Measurements from ENCODE around the gene MAP2K2. TPM values are rescaled to one million over a fixed set of nuclear protein-coding genes. Genes with fewer than 3 reads are reported as not detected.
A peak's percentile ranks its signal among the peaks of the same experiment; 100 is the strongest.

Gene MAP2K2
- total and polyA plus RNA-seq, 12 donors, result 81.5 to 369 (median 145) TPM

GRCh38 chr19:4061178-4061682 lies 62.7 kb downstream of the MAP2K2 start:
- Histone ChIP-seq H3K27ac (peak overlapping the region; percentile 73 to 98 (median 93)), H3K9me3 (replicated peaks in 1 of 3) (no peaks in the 10 kb centered on the region), H3K36me3 (replicated peaks in 1 of 2) (no peaks in the 10 kb centered on the region), H3K4me3 (peak overlapping the region in 1 of 4 donors; percentile 57), H3K4me1 (replicated peaks in 1 of 2) (peaks cover 68 to 70% of the 10 kb centered on the region in 2 donors), H3K27me3 (no peaks in the 10 kb centered on the region)
- TF ChIP-seq CTCF (IDR thresholded peaks at IDR 0.05), result no peak
- no peak for TF ChIP-seq POLR2A (IDR thresholded peaks at IDR 0.05)
- 15 to 33% (median 23%) methylated on average over 1 to 23 of the region's 23 CpGs for WGBS, 4 donors
- intact Hi-C loops (cut with DNase I), result loop anchor here in 1 of 2 donors (5.0 kb wide), 1 partner anchor 49 kb away; no protein-coding TSS in a partner anchor
- peak; percentile 78 to 94 (median 90) for DNase-seq

- Histone ChIP-seq H3K36me3 (replicated peaks in 1 of 2) (no peaks in the 10 kb centered on the region), H3K4me3 (peak overlapping the region in 1 of 4 donors; percentile 57), H3K27ac (peak overlapping the region; percentile 73 to 98 (median 93)), H3K4me1 (replicated peaks in 1 of 2) (peaks cover 68 to 70% of the 10 kb centered on the region in 2 donors), H3K27me3 (no peaks in the 10 kb centered on the region), H3K9me3 (replicated peaks in 1 of 3) (no peaks in the 10 kb centered on the region)
- no peak for DNase-seq
- intact Hi-C loops (cut with DNase I), result loop anchor here in 1 of 2 donors (5.0 kb wide), 1 partner anchor 48 kb away; no protein-coding TSS in a partner anchor
- WGBS, 4 donors, result 40 to 43% (median 42%) methylated on average over 1 to 16 of the region's 16 CpGs
- TF ChIP-seq CTCF (IDR thresholded peaks at IDR 0.05), result no peak
- peak in 1 of 2 donors; percentile 30 for TF ChIP-seq POLR2A (IDR thresholded peaks at IDR 0.05)
Measured at GRCh38 chr19:4060621-4061177, 63.2 kb downstream of the MAP2K2 start.

GRCh38 chr19:4059891-4060620 lies 63.9 kb downstream of the MAP2K2 start:
- H3K4me3 ChIP-seq, result peak overlapping the region in 1 of 4 donors; percentile 57
- H3K9me3 ChIP-seq (replicated peaks in 1 of 3), result no peaks in the 10 kb centered on the region
- no peaks in the 10 kb centered on the region for H3K27me3 ChIP-seq
- 20 to 62% (median 34%) methylated on average over 5 to 42 of the region's 42 CpGs for WGBS, 4 donors
- intact Hi-C loops (cut with DNase I), result loop anchor here (5.0 to 10.0 kb wide), 2 partner anchors 48 to 55 kb away; partner anchors contain the start of gene PIAS4 (in 1 of the 2)
- peaks cover 68 to 70% of the 10 kb centered on the region in 2 donors for H3K4me1 ChIP-seq (replicated peaks in 1 of 2)
- no peak for TF ChIP-seq CTCF (IDR thresholded peaks at IDR 0.05)
- TF ChIP-seq POLR2A (IDR thresholded peaks at IDR 0.05), result no peak
- peak in 4 of 7 donors; percentile 45 to 63 (median 60) for DNase-seq
- peak overlapping the region; percentile 73 to 98 (median 93) for H3K27ac ChIP-seq
- peaks cover 0 to 2% of the 10 kb centered on the region in 2 donors for H3K36me3 ChIP-seq (replicated peaks in 1 of 2)

GRCh38 chr19:4059453-4059871 lies 64.5 kb downstream of the MAP2K2 start:
- Histone ChIP-seq H3K27ac (peak overlapping the region; percentile 73 to 98 (median 93)), H3K27me3 (no peaks in the 10 kb centered on the region), H3K9me3 (replicated peaks in 1 of 3) (no peaks in the 10 kb centered on the region), H3K36me3 (replicated peaks in 1 of 2) (peaks cover 0 to 8% of the 10 kb centered on the region in 2 donors), H3K4me3 (peak overlapping the region in 1 of 4 donors; percentile 57), H3K4me1 (replicated peaks in 1 of 2) (peaks cover 68 to 70% of the 10 kb centered on the region in 2 donors)
- TF ChIP-seq POLR2A (IDR thresholded peaks at IDR 0.05) (no peak), CTCF (IDR thresholded peaks at IDR 0.05) (no peak)
- intact Hi-C loops (cut with DNase I), result loop anchor here in 1 of 2 donors (10.0 kb wide), 1 partner anchor 55 kb away; the partner anchor contains the start of gene PIAS4
- 47 to 78% (median 50%) methylated on average over 8 to 19 of the region's 19 CpGs; no CpG with 5 or more reads in 1 of the 4 donors for WGBS, 4 donors
- no peak for DNase-seq

Data from adrenal gland (tissue), 12 donors.